ENCODE results near the gene IGFBPL1. TPM values are rescaled to one million over a fixed set of nuclear protein-coding genes. Genes with fewer than 3 reads are reported as not detected.

The IGFBPL1 gene
- total and polyA plus RNA-seq, 2 of the 13 experiments (the other 11 are each of a cell fraction or from before 2014, with no cell fraction given) = 0.24 TPM; not detected in 1

GRCh38 chr9:38392235-38393127 lies 31.8 kb downstream of the IGFBPL1 start, which contains the start of gene ALDH1B1 (continued):
- TF ChIP-seq TBL1XR1 (IDR thresholded peaks at IDR 0.05; ENCODE audit: borderline replicate concordance, low read length, partially characterized antibody) (no peak), AHR (CRISPR knock-in tag; IDR thresholded peaks at IDR 0.05) (0 out of 2 replicates have a peak, but pooled peaks have one; percentile 73), ZNF724P (CRISPR knock-in tag; IDR thresholded peaks at IDR 0.05; ENCODE audit: borderline replicate concordance) (0 out of 2 replicates have a peak, but pooled peaks have one; percentile 42), REXO4 (CRISPR knock-in tag; IDR thresholded peaks at IDR 0.05; ENCODE audit: borderline replicate concordance) (no peak), FOXJ3 (CRISPR knock-in tag; IDR thresholded peaks at IDR 0.05; ENCODE audit: borderline replicate concordance) (0 out of 2 replicates have a peak, but pooled peaks have one; percentile 52), ZNF547 (CRISPR knock-in tag; IDR thresholded peaks at IDR 0.05) (peak; percentile 84), ZNF563 (CRISPR knock-in tag; IDR thresholded peaks at IDR 0.05) (peak; percentile 57; the same call in 1 of the 2 replicates), DMTF1 (CRISPR knock-in tag; IDR thresholded peaks at IDR 0.05) (no peak), FOXK2 (IDR thresholded peaks at IDR 0.05) (no peak), POLR2A (IDR thresholded peaks at IDR 0.05; ENCODE audit: insufficient read depth in 1 of 2, low read depth in 2 of 2, low read length in 2 of 2) (peak; percentile 90), RNF219 (CRISPR knock-in tag; IDR thresholded peaks at IDR 0.05) (no peak), ZFP90 (CRISPR knock-in tag; IDR thresholded peaks at IDR 0.05; ENCODE audit: borderline replicate concordance) (peak; percentile 92), RFX5 (IDR thresholded peaks at IDR 0.05; ENCODE audit: low read depth, low read length) (0 out of 2 replicates have a peak, but pooled peaks have one; percentile 31), ZNF710 (CRISPR knock-in tag; IDR thresholded peaks at IDR 0.05; ENCODE audit: borderline replicate concordance) (no peak), SMAD1 (CRISPR knock-in tag; IDR thresholded peaks at IDR 0.05; ENCODE audit: borderline replicate concordance, low read depth) (0 out of 2 replicates have a peak, but pooled peaks have one; percentile 52), HNRNPL (IDR thresholded peaks at IDR 0.05; ENCODE audit: low read depth, low read length) (no peak), EZH2 (conservative IDR thresholded peaks at IDR 0.05; ENCODE audit: low read depth, low read length) (no peak), FOXP1 (IDR thresholded peaks at IDR 0.05) (no peak), FOXP1 (CRISPR knock-in tag; IDR thresholded peaks at IDR 0.05) (no peak), ZSCAN25 (CRISPR knock-in tag; IDR thresholded peaks at IDR 0.05) (no peak), ZNF83 (CRISPR knock-in tag; IDR thresholded peaks at IDR 0.05; ENCODE audit: borderline replicate concordance) (no peak), STAG1 (CRISPR knock-in tag; IDR thresholded peaks at IDR 0.05) (0 out of 2 replicates have a peak, but pooled peaks have one; percentile 2), SIX1 (CRISPR knock-in tag; IDR thresholded peaks at IDR 0.05; ENCODE audit: borderline replicate concordance) (no peak), CBX2 (IDR thresholded peaks at IDR 0.05; ENCODE audit: low read depth, low read length) (no peak), CBX2 (CRISPR knock-in tag; IDR thresholded peaks at IDR 0.05; ENCODE audit: low read depth) (no peak)

Data from HepG2 (cell line).